OCI-LY1 (cell line): ENCODE results near the gene LIMCH1.

ENCODE experiments used
- H2AFZ ChIP-seq: fragments of 200-600 bp; sonication (generic), shearing (Covaris generic); 2 replicates; pipeline ENCODE4 v1.6.0; 2014; ENCODE audit warnings: antibody characterized with exemption, mild to moderate bottlenecking, low read length
- H3F3A ChIP-seq: fragments of 200-600 bp; sonication (generic), shearing (Covaris generic); 2 replicates; pipeline ENCODE4 v1.6.0; 2014; ENCODE audit warnings: mild to moderate bottlenecking, antibody characterized with exemption, low read length, moderate library complexity; ENCODE audit not compliant: insufficient read depth
- H3K27ac ChIP-seq: fragments of 200-600 bp; sonication (generic); 2 replicates; pipeline ENCODE4 v1.5.1; 2014; ENCODE audit warnings: low read length, mixed run types, mild to moderate bottlenecking, low read depth; ENCODE audit not compliant: poor library complexity, severe bottlenecking
- H3K27me3 ChIP-seq: fragments of 200-600 bp; sonication (generic); 2 replicates; pipeline ENCODE4 v1.6.0; 2014; ENCODE audit warnings: antibody characterized with exemption, mild to moderate bottlenecking, low read length, moderate library complexity; ENCODE audit not compliant: insufficient read depth
- H3K36me3 ChIP-seq: fragments of 200-600 bp; sonication (generic); 2 replicates; pipeline ENCODE4 v1.6.1; 2014; ENCODE audit warnings: mild to moderate bottlenecking, antibody characterized with exemption, low read length, moderate library complexity, mixed read lengths; ENCODE audit not compliant: insufficient read depth
- H3K4me1 ChIP-seq: fragments of 200-600 bp; sonication (generic); 2 replicates; pipeline ENCODE4 v1.5.1; 2014; ENCODE audit warnings: mild to moderate bottlenecking, low read length, moderate library complexity; ENCODE audit not compliant: insufficient read depth, severe bottlenecking
- H3K4me2 ChIP-seq: fragments of 200-600 bp; sonication (generic), shearing (Covaris generic); 2 replicates; pipeline ENCODE4 v1.6.1; 2014; ENCODE audit warnings: low read length
- H3K4me3 ChIP-seq: fragments of 200-600 bp; sonication (generic); 2 replicates; pipeline ENCODE4 v1.5.1; 2014; ENCODE audit warnings: low read length, low read depth, mild to moderate bottlenecking, mixed read lengths; ENCODE audit not compliant: poor library complexity, severe bottlenecking
- H3K79me2 ChIP-seq: fragments of 200-600 bp; shearing (Covaris generic); 2 replicates; pipeline ENCODE4 v1.6.1; 2016; ENCODE audit warnings: mixed run types, low read length, mixed read lengths; ENCODE audit not compliant: insufficient read depth
- H3K9ac ChIP-seq: fragments of 200-600 bp; sonication (generic), shearing (Covaris generic); 2 replicates; pipeline ENCODE4 v1.6.1; 2014; ENCODE audit warnings: mild to moderate bottlenecking, low read length, mixed read lengths
- H3K9me2 ChIP-seq: fragments of 200-600 bp; sonication (generic), shearing (Covaris generic); 2 replicates; pipeline ENCODE4 v1.6.1; 2014; ENCODE audit warnings: low read depth, mild to moderate bottlenecking, low read length, mixed read lengths
- H3K9me3 ChIP-seq: fragments of 200-600 bp; shearing (Covaris generic); 2 replicates; pipeline ENCODE4 v1.6.1; 2014; ENCODE audit warnings: low read length, mixed read lengths
- H4K20me1 ChIP-seq: fragments of 200-600 bp; sonication (generic), shearing (Covaris generic); 2 replicates; pipeline ENCODE4 v1.6.0; 2016; ENCODE audit warnings: mild to moderate bottlenecking, low read length; ENCODE audit not compliant: insufficient read depth
- EZH2 ChIP-seq: fragments of 200-600 bp; sonication (generic), shearing (Covaris generic); IDR thresholded peaks from 2 replicates; pipeline ENCODE4 v1.8.0; 2017; ENCODE audit warnings: borderline replicate concordance, mixed run types, mild to moderate bottlenecking, antibody characterized with exemption, low read length, moderate library complexity, mixed read lengths
- TF ChIP-seq, protein P1 (sequence below): fragments of 200-600 bp; sonication (generic), shearing (Covaris generic); IDR thresholded peaks from 2 replicates; pipeline ENCODE4 v1.5.1; 2017; ENCODE audit warnings: mild to moderate bottlenecking, antibody characterized with exemption, low read length, moderate library complexity, mixed read lengths

Gene LIMCH1

DNA sequence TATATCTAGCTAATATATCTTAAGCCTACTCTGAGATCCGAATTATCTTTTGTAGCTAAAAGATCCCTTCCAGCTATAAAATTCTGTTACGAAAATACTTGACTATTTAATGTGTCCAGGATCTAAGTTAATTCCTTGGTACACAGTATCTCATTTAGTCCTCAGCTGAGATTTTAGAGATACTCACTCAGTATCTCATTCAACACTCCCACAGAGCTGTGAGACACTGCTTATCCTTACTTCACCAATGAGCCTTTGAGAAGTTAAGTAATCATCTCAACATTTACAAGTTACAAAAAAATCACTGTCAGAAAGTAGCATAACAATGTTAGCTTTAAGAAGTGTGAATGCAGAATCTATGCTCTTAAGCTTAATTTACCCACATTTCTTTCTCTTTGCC lies 76.6 kb downstream of the LIMCH1 start:
- no peak overlapping the region for H3K9ac ChIP-seq
- H3K9me2 ChIP-seq = no peaks in the 10 kb centered on the region
- H3K27me3 ChIP-seq = no peaks in the 10 kb centered on the region
- H3K79me2 ChIP-seq = no peaks in the 10 kb centered on the region
- no peaks in the 10 kb centered on the region for H3K9me3 ChIP-seq
- no peak overlapping the region for H3K4me2 ChIP-seq
- no peak overlapping the region for H3K4me3 ChIP-seq
- H3K27ac ChIP-seq = no peak overlapping the region
- H3F3A ChIP-seq = no peaks in the 10 kb centered on the region
- no peak for TF ChIP-seq EZH2
- TF ChIP-seq, protein P1, sequence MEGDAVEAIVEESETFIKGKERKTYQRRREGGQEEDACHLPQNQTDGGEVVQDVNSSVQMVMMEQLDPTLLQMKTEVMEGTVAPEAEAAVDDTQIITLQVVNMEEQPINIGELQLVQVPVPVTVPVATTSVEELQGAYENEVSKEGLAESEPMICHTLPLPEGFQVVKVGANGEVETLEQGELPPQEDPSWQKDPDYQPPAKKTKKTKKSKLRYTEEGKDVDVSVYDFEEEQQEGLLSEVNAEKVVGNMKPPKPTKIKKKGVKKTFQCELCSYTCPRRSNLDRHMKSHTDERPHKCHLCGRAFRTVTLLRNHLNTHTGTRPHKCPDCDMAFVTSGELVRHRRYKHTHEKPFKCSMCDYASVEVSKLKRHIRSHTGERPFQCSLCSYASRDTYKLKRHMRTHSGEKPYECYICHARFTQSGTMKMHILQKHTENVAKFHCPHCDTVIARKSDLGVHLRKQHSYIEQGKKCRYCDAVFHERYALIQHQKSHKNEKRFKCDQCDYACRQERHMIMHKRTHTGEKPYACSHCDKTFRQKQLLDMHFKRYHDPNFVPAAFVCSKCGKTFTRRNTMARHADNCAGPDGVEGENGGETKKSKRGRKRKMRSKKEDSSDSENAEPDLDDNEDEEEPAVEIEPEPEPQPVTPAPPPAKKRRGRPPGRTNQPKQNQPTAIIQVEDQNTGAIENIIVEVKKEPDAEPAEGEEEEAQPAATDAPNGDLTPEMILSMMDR = no peak
- no peak overlapping the region for H2AFZ ChIP-seq
- no peaks in the 10 kb centered on the region for H4K20me1 ChIP-seq
- H3K36me3 ChIP-seq = no peaks in the 10 kb centered on the region
- no peaks in the 10 kb centered on the region for H3K4me1 ChIP-seq

DNA sequence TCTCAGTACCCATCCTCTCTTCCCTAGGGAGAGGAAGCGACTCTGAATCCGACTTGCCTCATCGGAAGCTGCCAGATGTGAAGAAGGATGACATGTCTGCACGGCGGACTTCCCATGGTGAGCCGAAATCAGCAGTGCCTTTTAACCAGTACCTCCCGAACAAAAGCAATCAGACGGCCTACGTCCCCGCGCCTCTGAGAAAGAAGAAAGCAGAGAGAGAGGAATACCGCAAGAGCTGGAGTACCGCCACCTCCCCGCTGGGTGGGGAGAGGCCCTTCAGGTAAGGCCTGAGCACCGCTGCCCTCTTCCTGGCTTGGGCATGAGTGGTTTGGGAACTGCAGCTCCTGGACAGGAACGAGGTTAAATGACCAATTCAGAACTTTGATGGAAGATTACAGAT lies 81.2 kb downstream of the LIMCH1 start:
- no peak for TF ChIP-seq EZH2
- TF ChIP-seq, protein P1 = no peak
- Histone ChIP-seq H3K4me1 (no peaks in the 10 kb centered on the region), H3K9me3 (no peaks in the 10 kb centered on the region), H3F3A (no peaks in the 10 kb centered on the region), H3K79me2 (no peaks in the 10 kb centered on the region), H3K9ac (no peak overlapping the region), H3K9me2 (no peaks in the 10 kb centered on the region), H3K27me3 (no peaks in the 10 kb centered on the region), H3K4me3 (no peak overlapping the region), H3K36me3 (no peaks in the 10 kb centered on the region), H3K27ac (no peak overlapping the region), H2AFZ (no peak overlapping the region), H4K20me1 (no peaks in the 10 kb centered on the region), H3K4me2 (no peak overlapping the region)

DNA sequence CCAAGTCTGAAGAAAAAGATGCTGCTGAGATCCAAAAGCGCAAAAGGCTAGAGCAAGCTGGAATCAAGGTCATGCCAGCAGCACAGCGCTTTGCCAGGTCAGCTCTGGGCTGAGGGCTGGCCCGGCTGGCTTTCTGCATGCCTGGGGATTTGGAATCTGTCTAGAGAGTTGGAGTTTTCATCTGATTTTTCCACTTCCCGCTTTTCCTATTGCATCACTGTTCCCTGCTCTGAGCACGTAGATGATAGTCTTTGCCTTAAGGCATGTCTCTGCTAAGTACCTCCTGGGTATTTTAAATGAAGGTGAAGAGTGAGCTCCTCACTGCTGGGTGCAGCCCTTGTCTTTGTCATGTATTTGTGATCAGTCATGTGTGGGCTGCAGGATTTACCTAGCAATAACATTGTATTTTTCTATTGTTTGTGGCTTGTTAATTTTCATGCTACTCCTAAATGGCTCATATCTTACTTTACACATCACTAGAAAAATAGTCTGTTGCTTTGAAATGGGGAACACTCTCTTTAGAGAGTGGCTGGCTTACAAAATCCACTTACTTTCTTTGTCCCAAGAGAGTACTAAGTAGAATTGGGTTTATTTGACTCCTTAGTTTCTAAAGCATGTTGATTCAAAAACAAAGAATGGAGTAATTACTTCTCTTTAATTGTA lies 82.8 kb downstream of the LIMCH1 start:
- no peak overlapping the region for H3K4me2 ChIP-seq
- TF ChIP-seq, protein P1 = no peak
- TF ChIP-seq EZH2 = no peak
- no peaks in the 10 kb centered on the region for H3K27me3 ChIP-seq
- H3K79me2 ChIP-seq = no peaks in the 10 kb centered on the region
- H4K20me1 ChIP-seq = no peaks in the 10 kb centered on the region
- H3K4me1 ChIP-seq = no peaks in the 10 kb centered on the region
- no peaks in the 10 kb centered on the region for H3K36me3 ChIP-seq
- H3K9me2 ChIP-seq = no peaks in the 10 kb centered on the region
- no peak overlapping the region for H2AFZ ChIP-seq
- no peak overlapping the region for H3K27ac ChIP-seq
- no peaks in the 10 kb centered on the region for H3F3A ChIP-seq
- no peaks in the 10 kb centered on the region for H3K9me3 ChIP-seq
- no peak overlapping the region for H3K9ac ChIP-seq
- H3K4me3 ChIP-seq = no peak overlapping the region
